Measurements from ENCODE around the gene GRID1. TPM values are rescaled to one million over a fixed set of nuclear protein-coding genes. Genes with fewer than 3 reads are reported as not detected.

The GRID1 gene
- total RNA-seq, 1 experiment from 2014 or later: not detected

DNA sequence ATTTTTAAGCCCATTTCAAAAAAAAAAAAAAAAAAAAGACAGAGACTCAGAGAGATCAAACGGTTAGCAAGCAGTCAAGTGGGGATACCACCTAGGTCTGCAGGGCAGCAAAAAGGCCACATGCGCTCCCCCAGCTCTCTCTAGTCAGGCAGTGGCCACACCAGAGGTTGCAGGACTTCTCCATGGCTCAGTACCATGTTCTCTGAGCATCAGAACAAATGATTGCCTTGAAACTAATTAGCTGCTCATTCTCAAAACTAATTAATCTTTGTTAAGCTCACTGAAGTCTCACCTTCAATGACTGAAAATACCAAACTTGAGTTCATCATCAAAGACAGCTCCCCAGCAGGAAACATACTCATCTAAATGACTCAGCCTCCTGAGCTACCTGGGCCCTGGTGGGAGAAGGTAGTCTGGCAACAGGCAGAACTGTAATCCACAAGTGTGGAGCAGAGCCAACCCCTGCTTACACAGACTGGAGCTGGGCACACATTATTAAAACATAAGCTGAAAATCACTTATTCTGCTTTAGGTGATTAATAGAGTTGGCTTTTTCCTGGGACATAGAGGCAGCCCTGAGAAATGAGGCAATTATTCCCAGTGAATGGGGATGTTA, 319.6 kb downstream of the GRID1 start:
- H3K27ac ChIP-seq: no peak overlapping the region
- no peak overlapping the region for H3K4me3 ChIP-seq
- H3F3A ChIP-seq (ENCODE audit: insufficient read depth, low read depth): no peaks in the 10 kb centered on the region
- no peak overlapping the region for H3K4me2 ChIP-seq
- no TSS peak for BruUV-seq (replicated peaks)
- no peaks in the 10 kb centered on the region for H3K4me1 ChIP-seq (replicated peaks; ENCODE audit: insufficient read depth)
- no peaks in the 10 kb centered on the region for H4K20me1 ChIP-seq (ENCODE audit: insufficient read depth)
- H2AFZ ChIP-seq: no peak overlapping the region
- H3K79me2 ChIP-seq (ENCODE audit: low read depth): no peaks in the 10 kb centered on the region
- no peaks in the 10 kb centered on the region for H3K36me3 ChIP-seq (ENCODE audit: low read depth)
- POLR2A ChIA-PET (ENCODE audit: unreplicated experiment): no interaction called here
- intact Hi-C loops (cut with micrococcal nuclease; ENCODE audit: unreplicated experiment): no loop called here
- no peaks in the 10 kb centered on the region for H3K9me3 ChIP-seq (ENCODE audit: insufficient read depth, low read depth)
- CTCF ChIA-PET: no interaction called here
- no peak for DNase-seq
- no peaks in the 10 kb centered on the region for H3K9me2 ChIP-seq (ENCODE audit: insufficient read depth)
- TF ChIP-seq EZH2 (IDR thresholded peaks at IDR 0.05; ENCODE audit: low read depth) (no peak), CTCF (conservative IDR thresholded peaks at IDR 0.05) (no peak)
- H3K27me3 ChIP-seq (ENCODE audit: insufficient read depth, low read depth): no peaks in the 10 kb centered on the region

DNA sequence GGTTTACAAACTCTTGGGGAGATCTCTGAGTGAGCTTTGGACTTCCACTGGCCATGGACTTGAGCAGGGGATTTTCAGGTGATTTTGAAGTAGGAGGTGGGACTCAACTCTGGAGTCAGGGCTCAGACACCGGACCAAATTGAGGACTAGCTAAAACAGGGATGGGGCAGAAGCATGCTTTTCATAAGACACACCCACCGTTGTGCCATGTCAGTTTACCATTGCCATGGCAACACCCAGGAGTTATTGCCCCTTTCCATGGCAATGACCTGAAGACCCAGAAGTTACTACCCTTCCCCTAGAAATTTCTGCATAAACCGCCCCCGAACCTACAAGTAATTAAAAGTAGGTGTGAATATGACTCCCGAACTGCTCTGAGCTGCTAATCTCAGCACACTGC, 320.7 kb downstream of the GRID1 start:
- H3K9me2 ChIP-seq (ENCODE audit: insufficient read depth): no peaks in the 10 kb centered on the region
- H3K4me2 ChIP-seq: no peak overlapping the region
- no peak overlapping the region for H2AFZ ChIP-seq
- no peak overlapping the region for H3K4me3 ChIP-seq
- intact Hi-C loops (cut with micrococcal nuclease; ENCODE audit: unreplicated experiment): no loop called here
- BruUV-seq (replicated peaks): no TSS peak
- no peaks in the 10 kb centered on the region for H3K36me3 ChIP-seq (ENCODE audit: low read depth)
- no peaks in the 10 kb centered on the region for H4K20me1 ChIP-seq (ENCODE audit: insufficient read depth)
- CTCF ChIA-PET: no interaction called here
- no peak for DNase-seq
- TF ChIP-seq CTCF (conservative IDR thresholded peaks at IDR 0.05): no peak
- TF ChIP-seq EZH2 (IDR thresholded peaks at IDR 0.05; ENCODE audit: low read depth): no peak
- no peaks in the 10 kb centered on the region for H3F3A ChIP-seq (ENCODE audit: insufficient read depth, low read depth)
- no peak overlapping the region for H3K27ac ChIP-seq
- no peaks in the 10 kb centered on the region for H3K9me3 ChIP-seq (ENCODE audit: insufficient read depth, low read depth)
- POLR2A ChIA-PET (ENCODE audit: unreplicated experiment): no interaction called here
- no peaks in the 10 kb centered on the region for H3K4me1 ChIP-seq (replicated peaks; ENCODE audit: insufficient read depth)
- H3K27me3 ChIP-seq (ENCODE audit: insufficient read depth, low read depth): no peaks in the 10 kb centered on the region
- no peaks in the 10 kb centered on the region for H3K79me2 ChIP-seq (ENCODE audit: low read depth)

- no peak for DNase-seq
- intact Hi-C loops (cut with micrococcal nuclease; ENCODE audit: unreplicated experiment): no loop called here
- Histone ChIP-seq H3K9me3 (ENCODE audit: insufficient read depth, low read depth) (no peaks in the 10 kb centered on the region), H3K36me3 (ENCODE audit: low read depth) (no peaks in the 10 kb centered on the region), H3K4me3 (no peak overlapping the region), H3K27me3 (ENCODE audit: insufficient read depth, low read depth) (no peaks in the 10 kb centered on the region), H3F3A (ENCODE audit: insufficient read depth, low read depth) (no peaks in the 10 kb centered on the region), H4K20me1 (ENCODE audit: insufficient read depth) (no peaks in the 10 kb centered on the region), H3K4me1 (replicated peaks; ENCODE audit: insufficient read depth) (no peaks in the 10 kb centered on the region), H3K79me2 (ENCODE audit: low read depth) (no peaks in the 10 kb centered on the region), H3K4me2 (no peak overlapping the region), H2AFZ (no peak overlapping the region), H3K27ac (no peak overlapping the region), H3K9me2 (ENCODE audit: insufficient read depth) (no peaks in the 10 kb centered on the region)
- BruUV-seq (replicated peaks): no TSS peak
- TF ChIP-seq EZH2 (IDR thresholded peaks at IDR 0.05; ENCODE audit: low read depth): no peak
- TF ChIP-seq CTCF (conservative IDR thresholded peaks at IDR 0.05): no peak
- ChIA-PET CTCF (no interaction called here), POLR2A (ENCODE audit: unreplicated experiment) (no interaction called here)
These were observed 322.6 kb downstream of the GRID1 start for GRCh38 chr10:86044029-86044428.
